GM18873 (cell line): ENCODE data around the gene ZNF438.
"Not testable (repeated sequence)": the region's sequence is repeated elsewhere in the genome, so short reads cannot be mapped to it uniquely, and the experiment has no call there.

Experiments used
- ATAC-seq: cut with Tn5 transposase; IDR thresholded peaks from one replicate; pipeline ENCODE4 v1.9.1; 2021; ENCODE audit warnings: mild to moderate bottlenecking, moderate library complexity, moderate number of reproducible peaks; ENCODE audit not compliant: unreplicated experiment, low FRiP score

ZNF438 gene

GRCh38 chr10:31055573-31056251 lies 24.0 kb upstream of the ZNF438 start:
- ATAC-seq: no peak

- no peak for ATAC-seq
These were observed 20.0 kb upstream of the ZNF438 start for GRCh38 chr10:31051703-31052102.

GRCh38 chr10:31042670-31043069 lies 11.0 kb upstream of the ZNF438 start:
- ATAC-seq: no peak

- ATAC-seq: no peak
These were observed 9.3 kb upstream of the ZNF438 start for GRCh38 chr10:31041011-31041410.

- ATAC-seq: not testable (repeated sequence)
These were observed 7.3 kb upstream of the ZNF438 start for GRCh38 chr10:31039006-31039405.

GRCh38 chr10:31037749-31038148 lies 6.1 kb upstream of the ZNF438 start:
- ATAC-seq: no peak

GRCh38 chr10:31036209-31036608 lies 4.5 kb upstream of the ZNF438 start:
- no peak for ATAC-seq

GRCh38 chr10:31035266-31035798 lies 3.7 kb upstream of the ZNF438 start:
- no peak for ATAC-seq

GRCh38 chr10:31034098-31034909 lies 2.6 kb upstream of the ZNF438 start:
- ATAC-seq: no peak

GRCh38 chr10:31033147-31033546 lies 1.5 kb upstream of the ZNF438 start:
- ATAC-seq: no peak

GRCh38 chr10:31032258-31033132 lies 830 bp upstream of the ZNF438 start:
- peak; percentile 57 for ATAC-seq

- no peak for ATAC-seq
These were observed 484 bp downstream of the ZNF438 start for GRCh38 chr10:31031205-31031557.

GRCh38 chr10:31030800-31031199 lies 865 bp downstream of the ZNF438 start:
- ATAC-seq: no peak

GRCh38 chr10:31030260-31030659 lies 1.4 kb downstream of the ZNF438 start:
- ATAC-seq: no peak

- no peak for ATAC-seq
These were observed 3.6 kb downstream of the ZNF438 start for GRCh38 chr10:31028081-31028480.

GRCh38 chr10:31026279-31026678 lies 5.4 kb downstream of the ZNF438 start:
- not testable (repeated sequence) for ATAC-seq

- no peak for ATAC-seq
These were observed 6.5 kb downstream of the ZNF438 start for GRCh38 chr10:31025142-31025541.

- ATAC-seq: no peak
These were observed 8.1 kb downstream of the ZNF438 start for GRCh38 chr10:31023558-31023957.

GRCh38 chr10:31020209-31020608 lies 11.5 kb downstream of the ZNF438 start:
- ATAC-seq: no peak

- no peak for ATAC-seq
These were observed 12.7 kb downstream of the ZNF438 start for GRCh38 chr10:31018962-31019361.

- ATAC-seq: no peak
These were observed 13.3 kb downstream of the ZNF438 start for GRCh38 chr10:31018356-31018750.
